HPDE6-E6E7 (cell line): Measurements from ENCODE around the gene KRTAP10-12.

Source experiments
- DNase-seq: peaks from one replicate; pipeline ENCODE4 v3.0.0; 2011; ENCODE audit warnings: missing footprints; ENCODE audit errors: extremely low spot score

The KRTAP10-12 gene

DNA sequence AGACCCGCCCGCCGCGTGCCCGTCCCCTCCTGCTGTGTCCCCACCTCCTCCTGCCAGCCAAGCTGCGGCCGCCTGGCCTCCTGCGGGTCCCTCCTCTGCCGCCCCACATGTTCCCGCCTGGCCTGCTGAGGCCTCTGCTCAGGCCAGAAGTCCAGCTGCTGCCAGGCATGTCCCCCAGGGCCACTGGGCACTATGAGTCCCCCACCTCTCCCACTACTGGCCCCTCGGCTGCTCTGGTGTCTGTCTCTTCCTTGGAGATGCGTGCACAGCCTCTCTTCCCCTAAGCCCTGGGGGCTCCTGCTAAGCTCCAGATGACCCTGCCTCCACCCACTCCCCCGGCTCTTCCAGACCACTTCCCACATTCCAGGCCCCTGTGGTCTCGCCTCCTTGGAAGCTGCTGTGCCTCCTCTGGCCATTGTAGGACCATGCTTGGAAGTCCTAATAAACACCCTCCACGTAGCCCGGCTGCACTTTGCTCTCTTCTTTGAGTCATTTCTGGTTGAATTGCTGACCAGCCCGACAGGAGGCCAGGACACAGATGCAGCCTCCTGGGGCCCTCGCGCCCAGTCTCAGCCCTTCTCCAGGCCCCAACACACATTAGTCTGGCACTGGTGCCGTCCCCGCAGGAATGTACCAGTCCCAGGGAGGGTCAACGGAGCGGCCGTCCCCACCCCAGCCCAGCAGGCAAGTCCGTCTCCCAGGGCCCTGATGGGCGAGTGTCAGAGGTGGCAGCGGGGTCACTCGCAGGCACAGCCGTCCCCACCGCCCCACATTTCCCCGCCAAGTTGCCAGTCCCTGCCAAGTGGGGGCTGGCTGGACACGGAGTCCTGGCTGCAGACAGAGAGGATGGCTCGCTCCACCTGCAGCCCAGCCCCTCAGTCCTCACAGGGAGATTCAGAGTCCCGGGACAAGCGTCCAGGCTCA is 1.1 kb downstream of the KRTAP10-12 start:
- DNase-seq: no peak

- DNase-seq: no peak
These were observed 2.6 kb downstream of the KRTAP10-12 start for GRCh38 chr21:44699502-44700001.

DNA sequence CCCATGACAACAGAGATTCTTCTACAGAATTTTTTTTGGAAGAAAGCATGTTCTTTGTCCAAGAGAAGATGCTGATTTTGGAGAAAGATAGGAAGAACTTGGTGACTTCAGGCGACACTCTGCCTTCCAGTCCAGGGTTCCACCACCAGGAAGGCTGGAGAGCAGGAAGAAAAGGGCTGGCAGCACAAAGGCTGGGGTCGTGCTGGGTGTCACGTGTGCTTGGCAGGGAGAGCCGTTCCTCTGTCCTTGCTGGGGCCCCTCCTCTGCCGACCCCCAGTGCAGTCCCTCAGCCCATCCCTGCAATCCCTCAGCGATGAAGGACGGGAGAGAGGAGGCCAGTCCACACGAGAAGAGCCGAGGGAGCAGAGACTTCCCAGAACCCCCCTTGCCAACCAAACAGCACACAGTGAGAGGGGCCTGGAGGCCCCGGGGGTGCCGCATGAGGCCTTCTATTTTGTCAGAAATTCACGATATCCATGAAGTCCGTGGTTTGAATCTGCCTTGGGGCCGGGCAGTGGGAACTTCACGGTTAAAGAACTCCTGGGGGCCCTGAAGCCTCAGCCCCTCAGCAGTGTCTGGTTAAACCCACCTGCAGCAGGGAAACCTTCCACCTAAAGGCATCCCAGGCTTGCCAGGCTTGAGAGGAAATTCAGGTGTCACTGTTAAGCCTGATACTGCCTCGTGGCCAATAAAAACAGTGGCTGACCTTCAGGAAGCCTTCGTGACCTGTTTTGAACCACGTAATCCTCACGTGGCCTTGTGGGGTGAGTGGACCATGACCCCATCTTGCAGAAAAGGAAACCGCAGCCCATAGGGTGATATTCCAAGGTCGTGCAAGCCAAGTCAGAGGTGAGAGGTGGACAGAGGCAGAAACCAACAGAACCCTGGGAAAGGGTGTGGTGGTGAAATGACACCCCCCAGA is 3.4 kb downstream of the KRTAP10-12 start:
- DNase-seq: no peak

GRCh38 chr21:44701023-44701400 is 4.0 kb downstream of the KRTAP10-12 start:
- DNase-seq: no peak

DNA sequence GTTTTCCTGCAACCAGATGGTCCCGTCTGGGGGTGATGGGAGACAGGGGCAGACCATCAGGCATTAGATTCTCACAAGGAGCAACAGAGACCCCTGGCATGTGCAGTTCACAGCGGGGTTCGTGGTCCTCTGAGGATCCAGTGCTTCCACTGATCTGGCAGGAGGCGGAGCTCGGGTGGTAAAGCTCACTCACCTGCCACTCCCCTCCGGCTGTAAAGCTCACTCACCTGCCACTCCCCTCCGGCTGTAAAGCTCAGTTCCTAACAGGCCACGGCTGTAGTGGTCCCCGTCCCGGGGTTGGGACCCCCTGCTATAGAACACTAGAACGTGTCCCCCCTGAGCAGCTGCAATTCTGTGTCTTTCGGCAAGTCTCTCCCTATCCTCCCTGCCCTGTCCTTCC is 4.6 kb downstream of the KRTAP10-12 start:
- DNase-seq: no peak

DNA sequence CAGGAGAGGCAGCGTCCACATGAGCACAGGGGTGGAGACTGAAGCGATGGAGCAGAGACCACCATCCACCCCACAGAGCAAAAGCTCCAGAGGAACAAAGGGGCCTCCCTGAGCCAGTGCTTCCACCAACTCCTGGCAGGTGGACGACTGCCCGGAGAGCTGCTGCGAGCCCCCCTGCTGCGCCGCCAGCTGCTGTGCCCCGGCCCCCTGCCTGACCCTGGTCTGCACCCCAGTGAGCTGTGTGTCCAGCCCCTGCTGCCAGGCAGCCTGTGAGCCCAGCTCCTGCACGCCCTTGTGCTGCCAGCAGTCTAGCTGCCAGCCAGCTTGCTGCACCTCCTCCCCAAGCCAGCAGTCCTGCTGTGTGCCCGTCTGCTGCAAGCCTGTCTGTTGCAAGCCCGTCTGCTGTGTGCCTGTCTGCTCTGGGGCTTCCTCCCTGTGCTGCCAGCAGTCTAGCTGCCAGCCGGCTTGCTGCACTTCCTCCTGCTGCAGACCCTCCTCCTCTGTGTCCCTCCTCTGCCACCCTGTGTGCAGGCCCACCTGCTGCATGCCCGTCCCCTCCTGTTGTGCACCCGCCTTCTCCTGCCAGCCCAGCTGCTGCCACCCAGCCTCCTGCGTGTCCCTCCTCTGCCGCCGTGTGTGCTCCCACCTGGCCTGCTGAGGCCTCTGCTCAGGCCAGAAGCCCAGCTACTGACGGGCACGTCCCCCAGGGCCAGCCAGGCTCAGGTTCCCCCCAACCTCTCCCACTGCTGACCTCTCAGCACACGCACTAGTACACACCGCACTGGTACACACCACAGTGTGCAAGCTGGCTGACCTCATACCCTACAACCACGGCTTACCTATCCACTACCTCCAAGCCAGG is 5.4 kb downstream of the KRTAP10-12 start:
- no peak for DNase-seq

DNA sequence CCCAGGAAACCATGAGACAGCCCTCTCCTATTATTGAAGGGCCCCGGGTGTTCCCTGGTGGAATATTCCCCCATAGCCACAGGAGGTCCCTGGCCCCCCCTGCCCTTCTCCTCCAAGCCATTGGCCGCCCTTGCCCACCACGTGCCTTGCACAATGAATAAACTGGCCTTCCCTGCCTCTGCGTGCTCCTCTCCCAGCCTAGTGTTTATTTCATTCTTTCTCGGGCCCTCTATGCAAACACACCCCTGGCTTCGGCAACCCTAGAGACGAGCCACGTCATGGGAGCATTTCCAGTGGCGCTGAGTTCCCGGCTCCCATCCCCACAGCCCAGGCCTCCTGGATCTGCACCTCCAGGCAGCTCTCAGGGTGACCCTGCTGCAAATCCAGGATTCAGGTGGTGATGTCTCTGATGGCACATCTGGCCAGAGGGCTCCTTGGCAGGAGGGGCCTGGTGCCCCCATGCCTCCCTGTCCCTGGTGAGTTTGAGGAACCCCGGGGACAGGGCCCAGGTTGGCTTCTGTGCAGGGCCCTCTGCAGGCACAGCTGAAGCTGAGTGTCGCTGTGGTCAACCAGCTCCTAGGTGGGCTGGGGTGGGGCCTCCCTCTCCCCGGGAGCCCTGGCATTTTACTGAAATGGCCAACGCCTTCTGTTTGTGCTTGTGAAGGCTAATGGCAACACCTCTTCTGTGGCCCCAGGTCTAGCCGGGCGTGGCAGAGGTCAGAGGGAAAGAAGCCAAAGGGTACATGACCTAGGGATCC is 6.2 kb downstream of the KRTAP10-12 start:
- DNase-seq: no peak

- no peak for DNase-seq
These were observed 7.0 kb downstream of the KRTAP10-12 start for GRCh38 chr21:44703731-44704635.

GRCh38 chr21:44704636-44705001 is 7.6 kb downstream of the KRTAP10-12 start:
- DNase-seq: no peak

DNA sequence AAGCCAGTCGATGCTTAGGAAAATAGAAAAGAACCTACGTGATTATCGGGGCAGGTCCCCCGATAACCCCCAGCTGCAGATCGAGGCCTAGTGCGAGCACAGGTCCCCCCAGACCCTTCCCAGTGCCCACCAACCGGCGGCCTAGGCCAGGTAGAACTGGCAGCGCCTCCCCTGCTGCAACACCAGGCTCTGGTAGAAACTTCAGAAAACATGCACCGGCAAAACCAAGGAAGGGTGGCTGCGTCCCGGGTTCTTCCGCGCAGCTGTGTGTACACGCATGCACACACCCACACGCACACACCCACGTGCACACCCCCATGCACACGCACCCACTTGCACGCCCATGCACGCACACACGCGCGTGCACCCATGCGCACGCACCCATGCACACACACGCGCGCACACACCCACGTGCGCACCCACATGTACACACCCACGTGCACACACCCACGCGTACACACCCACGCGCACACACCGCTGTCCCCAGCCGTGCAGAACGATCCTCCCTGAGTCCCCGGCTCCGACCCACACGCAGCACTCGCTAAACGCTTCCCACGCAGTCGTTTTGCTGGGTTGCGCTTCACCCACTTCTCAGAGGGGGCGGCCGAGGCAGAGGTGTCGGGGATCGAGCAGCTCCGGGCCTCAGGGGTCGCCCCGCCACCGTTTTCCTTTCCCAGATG is 9.2 kb downstream of the KRTAP10-12 start:
- DNase-seq: no peak

DNA sequence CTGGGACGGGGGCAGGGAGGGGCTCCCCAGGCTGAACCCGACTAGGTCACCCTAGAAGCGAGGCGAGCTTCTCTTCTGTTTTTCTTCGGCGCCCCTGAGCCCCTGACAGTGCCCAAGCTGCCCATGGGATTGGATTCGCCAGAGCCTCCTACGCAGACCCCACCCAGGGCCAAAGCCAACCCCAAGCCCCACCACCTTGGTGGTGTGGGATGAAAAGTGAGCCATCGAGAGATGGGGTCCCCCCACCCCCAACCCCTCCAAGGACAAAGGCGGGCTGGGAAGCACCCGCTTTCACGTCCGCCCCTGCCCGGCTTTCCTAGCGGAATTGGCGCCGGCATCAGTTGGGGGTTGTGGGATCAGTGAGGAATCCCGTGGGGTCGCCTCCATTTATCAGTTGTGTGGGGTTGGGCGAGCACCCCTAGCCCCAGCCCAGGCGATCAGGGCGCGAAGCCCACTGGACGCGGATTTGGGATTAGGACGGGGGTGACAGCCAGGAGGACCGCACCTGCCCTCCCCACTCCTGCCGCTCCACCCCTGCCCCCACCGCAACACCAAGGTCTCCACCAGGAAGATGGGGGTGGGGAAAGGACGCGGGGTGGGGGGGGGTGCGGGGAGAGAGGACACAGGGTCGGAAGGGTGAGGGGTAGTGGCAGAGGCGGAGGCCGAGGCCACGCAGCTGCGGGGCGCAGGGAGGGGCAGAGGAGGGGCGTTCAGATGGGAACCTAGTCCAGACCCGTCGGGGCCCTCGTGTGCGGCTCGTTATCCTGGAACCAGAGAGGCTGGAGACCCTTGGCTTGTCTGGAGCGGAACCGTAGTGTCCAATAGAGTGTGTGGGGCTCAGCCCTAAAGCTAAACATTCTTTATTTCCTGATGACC is 10.0 kb downstream of the KRTAP10-12 start:
- DNase-seq: no peak

- DNase-seq: no peak
These were observed 11.4 kb downstream of the KRTAP10-12 start for GRCh38 chr21:44708213-44708865.

- DNase-seq: no peak
These were observed 12.0 kb downstream of the KRTAP10-12 start for GRCh38 chr21:44708866-44709425.

- no peak for DNase-seq
These were observed 12.7 kb downstream of the KRTAP10-12 start for GRCh38 chr21:44709426-44710293.

- no peak for DNase-seq
These were observed 13.3 kb downstream of the KRTAP10-12 start for GRCh38 chr21:44710294-44710665.

DNA sequence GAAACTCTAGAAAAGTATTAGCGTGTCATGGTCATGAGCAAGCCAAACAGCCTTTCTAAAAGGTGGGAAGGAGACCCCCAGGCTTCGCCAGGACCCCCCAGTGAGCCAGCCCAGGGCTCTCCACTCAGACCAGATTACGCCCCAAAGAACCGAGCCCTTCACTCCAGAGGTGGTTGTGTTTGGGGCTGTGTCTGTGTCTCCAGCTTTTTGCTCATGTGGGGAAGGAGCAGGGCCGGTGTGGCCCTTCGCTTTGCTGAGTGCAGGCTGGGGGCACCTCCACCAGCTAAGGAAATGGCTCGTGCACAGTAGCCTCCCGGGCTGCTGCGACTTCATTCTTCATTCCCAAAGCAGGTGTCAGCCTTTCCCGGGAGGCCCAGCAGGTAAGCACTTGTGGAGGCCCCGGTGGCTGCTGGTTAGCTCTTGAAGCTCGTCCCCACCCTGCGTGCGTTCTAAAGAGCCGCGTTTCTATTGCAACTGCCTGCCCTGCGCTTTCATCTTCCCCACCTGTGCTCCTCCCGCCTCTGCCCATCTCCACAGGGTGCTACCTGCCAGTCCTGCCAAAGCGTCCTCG is 13.9 kb downstream of the KRTAP10-12 start:
- no peak for DNase-seq
